ENCODE data around the gene EN1. TPM values are rescaled to one million over a fixed set of nuclear protein-coding genes. Genes with fewer than 3 reads are reported as not detected.

The EN1 gene
- total and polyA plus RNA-seq, 7 donors = 0.70 to 9.5 (median 1.1) TPM

DNA sequence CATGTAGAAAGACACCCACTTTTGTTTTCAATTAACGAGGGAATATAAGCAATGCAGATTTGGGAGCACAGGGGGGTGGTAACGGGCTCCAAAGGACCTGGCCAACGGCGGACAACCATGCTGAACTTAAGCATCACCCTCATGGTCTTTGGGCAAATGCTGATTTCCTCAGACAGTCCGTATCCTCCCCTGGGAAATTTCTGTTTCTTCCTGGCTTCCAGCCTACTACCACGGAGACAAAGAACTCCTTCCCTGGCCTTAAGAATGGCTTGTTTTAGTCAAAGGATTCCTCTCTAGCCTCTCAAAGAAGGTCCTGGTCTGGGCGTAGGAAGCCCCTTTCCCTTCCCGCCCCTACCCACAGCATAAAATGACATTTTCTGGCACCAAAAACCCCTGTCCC is 34.3 kb downstream of the EN1 start:
- intact Hi-C loops (cut with DNase I) = no loop called here
- DNase-seq = no peak
- Histone ChIP-seq H3K27ac (no peak overlapping the region), H3K4me1 (no peaks in the 10 kb centered on the region), H3K9me3 (no peaks in the 10 kb centered on the region), H3K36me3 (ENCODE audit: insufficient read depth in 1 of 2, low read depth in 1 of 2) (no peaks in the 10 kb centered on the region), H3K4me3 (no peak overlapping the region), H3K27me3 (ENCODE audit: insufficient read depth in 3 of 3, low read length in 2 of 3) (peaks cover 0 to 13% (median 1%) of the 10 kb centered on the region in 3 donors)
- ATAC-seq = no peak
- WGBS, 3 donors = 55 to 72% (median 58%) methylated on average over 8 of the region's 8 CpGs
- TF ChIP-seq, protein P1, sequence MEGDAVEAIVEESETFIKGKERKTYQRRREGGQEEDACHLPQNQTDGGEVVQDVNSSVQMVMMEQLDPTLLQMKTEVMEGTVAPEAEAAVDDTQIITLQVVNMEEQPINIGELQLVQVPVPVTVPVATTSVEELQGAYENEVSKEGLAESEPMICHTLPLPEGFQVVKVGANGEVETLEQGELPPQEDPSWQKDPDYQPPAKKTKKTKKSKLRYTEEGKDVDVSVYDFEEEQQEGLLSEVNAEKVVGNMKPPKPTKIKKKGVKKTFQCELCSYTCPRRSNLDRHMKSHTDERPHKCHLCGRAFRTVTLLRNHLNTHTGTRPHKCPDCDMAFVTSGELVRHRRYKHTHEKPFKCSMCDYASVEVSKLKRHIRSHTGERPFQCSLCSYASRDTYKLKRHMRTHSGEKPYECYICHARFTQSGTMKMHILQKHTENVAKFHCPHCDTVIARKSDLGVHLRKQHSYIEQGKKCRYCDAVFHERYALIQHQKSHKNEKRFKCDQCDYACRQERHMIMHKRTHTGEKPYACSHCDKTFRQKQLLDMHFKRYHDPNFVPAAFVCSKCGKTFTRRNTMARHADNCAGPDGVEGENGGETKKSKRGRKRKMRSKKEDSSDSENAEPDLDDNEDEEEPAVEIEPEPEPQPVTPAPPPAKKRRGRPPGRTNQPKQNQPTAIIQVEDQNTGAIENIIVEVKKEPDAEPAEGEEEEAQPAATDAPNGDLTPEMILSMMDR (IDR thresholded peaks at IDR 0.05) = no peak

DNA sequence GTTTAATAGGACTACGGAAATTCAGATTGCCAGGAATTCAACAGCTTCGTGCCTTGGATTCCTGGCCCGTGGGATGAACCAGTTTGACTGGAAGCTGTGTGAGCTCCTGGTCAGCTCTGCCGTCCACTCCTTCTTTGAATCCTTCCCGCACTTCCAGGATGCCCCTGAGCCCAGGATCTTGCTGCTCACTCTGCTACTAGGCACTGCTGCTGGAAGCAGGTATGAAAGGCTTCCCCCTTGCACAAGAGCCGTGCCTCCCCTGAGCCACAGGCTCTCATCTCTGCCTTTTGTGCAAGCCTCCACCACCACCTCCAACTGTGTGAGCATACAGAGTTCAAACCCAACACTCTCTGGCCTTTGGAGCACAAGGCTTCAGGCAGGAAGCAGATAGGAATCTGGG is 34.9 kb downstream of the EN1 start:
- no peak overlapping the region for H3K4me3 ChIP-seq
- peaks cover 0 to 15% (median 1%) of the 10 kb centered on the region in 3 donors for H3K27me3 ChIP-seq (ENCODE audit: insufficient read depth in 3 of 3, low read length in 2 of 3)
- H3K27ac ChIP-seq = no peak overlapping the region
- no peak for ATAC-seq
- H3K36me3 ChIP-seq (ENCODE audit: insufficient read depth in 1 of 2, low read depth in 1 of 2) = no peaks in the 10 kb centered on the region
- intact Hi-C loops (cut with DNase I) = no loop called here
- TF ChIP-seq, protein P1 (IDR thresholded peaks at IDR 0.05) = no peak
- no peaks in the 10 kb centered on the region for H3K9me3 ChIP-seq
- no peaks in the 10 kb centered on the region for H3K4me1 ChIP-seq
- WGBS, 3 donors = 62 to 66% (median 62%) methylated on average over 6 of the region's 6 CpGs
- no peak for DNase-seq

GRCh38 chr2:118811514-118812115 is 35.8 kb downstream of the EN1 start:
- H3K9me3 ChIP-seq = no peaks in the 10 kb centered on the region
- TF ChIP-seq, protein P1 (IDR thresholded peaks at IDR 0.05) = no peak
- H3K4me1 ChIP-seq = no peaks in the 10 kb centered on the region
- H3K27me3 ChIP-seq (ENCODE audit: insufficient read depth in 3 of 3, low read length in 2 of 3) = peaks cover 0 to 15% (median 1%) of the 10 kb centered on the region in 3 donors
- H3K27ac ChIP-seq = no peak overlapping the region
- no peak overlapping the region for H3K4me3 ChIP-seq
- no peak for ATAC-seq
- no peaks in the 10 kb centered on the region for H3K36me3 ChIP-seq (ENCODE audit: insufficient read depth in 1 of 2, low read depth in 1 of 2)
- 58 to 65% (median 60%) methylated on average over 2 of the region's 2 CpGs for WGBS, 3 donors
- intact Hi-C loops (cut with DNase I) = no loop called here
- no peak for DNase-seq

DNA sequence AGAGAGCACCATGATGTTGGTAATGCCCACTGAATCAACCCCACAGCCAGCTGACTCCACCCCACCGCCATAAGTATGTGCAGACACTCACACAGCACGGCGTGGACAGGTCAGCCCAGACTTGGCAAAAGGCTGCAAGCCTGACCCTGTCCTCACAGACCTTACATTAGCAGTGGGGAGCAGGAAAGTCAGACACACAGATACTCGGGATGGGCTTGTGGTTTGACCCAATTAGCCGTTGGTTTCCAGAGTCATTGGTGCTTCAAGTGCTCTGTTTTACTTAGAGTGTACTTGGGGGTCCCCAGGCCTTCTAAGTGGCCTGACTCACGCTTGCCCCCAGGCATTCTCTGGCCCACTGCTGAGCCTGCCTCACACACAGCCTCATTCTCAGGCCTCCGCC is 36.7 kb downstream of the EN1 start:
- Histone ChIP-seq H3K4me3 (no peak overlapping the region), H3K27ac (no peak overlapping the region), H3K4me1 (no peaks in the 10 kb centered on the region), H3K9me3 (no peaks in the 10 kb centered on the region), H3K36me3 (ENCODE audit: insufficient read depth in 1 of 2, low read depth in 1 of 2) (no peaks in the 10 kb centered on the region), H3K27me3 (ENCODE audit: insufficient read depth in 3 of 3, low read length in 2 of 3) (peaks cover 0 to 11% (median 1%) of the 10 kb centered on the region in 3 donors)
- DNase-seq (no peak), ATAC-seq (no peak)
- WGBS, 3 donors = 85 to 90% (median 87%) methylated on average over 7 of the region's 7 CpGs
- TF ChIP-seq, protein P1 (IDR thresholded peaks at IDR 0.05) = no peak
- intact Hi-C loops (cut with DNase I) = no loop called here

GRCh38 chr2:118808429-118808809 is 39.0 kb downstream of the EN1 start:
- H3K4me3 ChIP-seq = no peak overlapping the region
- TF ChIP-seq, protein P1 (IDR thresholded peaks at IDR 0.05) = no peak
- no peaks in the 10 kb centered on the region for H3K36me3 ChIP-seq (ENCODE audit: insufficient read depth in 1 of 2, low read depth in 1 of 2)
- H3K9me3 ChIP-seq = no peaks in the 10 kb centered on the region
- H3K27ac ChIP-seq = no peak overlapping the region
- intact Hi-C loops (cut with DNase I) = no loop called here
- ATAC-seq = no peak
- H3K27me3 ChIP-seq (ENCODE audit: insufficient read depth in 3 of 3, low read length in 2 of 3) = peaks cover 0 to 11% (median 1%) of the 10 kb centered on the region in 3 donors
- H3K4me1 ChIP-seq = no peaks in the 10 kb centered on the region
- WGBS, 3 donors = 59 to 61% (median 60%) methylated on average over 16 of the region's 16 CpGs
- no peak for DNase-seq

Data from psoas muscle (tissue), 8 donors.